Tibial nerve (tissue), 4 donors: Measurements from ENCODE around the gene PANX1. TPM values are rescaled to one million over a fixed set of nuclear protein-coding genes. Genes with fewer than 3 reads are reported as not detected.

Source experiments
- DNase-seq, 2 donors: peaks; one replicate each; pipeline ENCODE4 v3.0.0-alpha.2; 2019; ENCODE audit warnings: low spot score in 2 of 2
- H3K27ac ChIP-seq, 4 donors: fragments of 200-600 bp; sonication (generic) in 3 of 4; one replicate each; pipeline ENCODE4 v1.5.1; 2017 to 2019; ENCODE audit warnings: mild to moderate bottlenecking in 1 of 4
- H3K27me3 ChIP-seq, 2 donors: fragments of 200-600 bp; sonication (generic) in 1 of 2; one replicate each; pipeline versions ENCODE4 v1.5.1 to v1.6.0; 2017 to 2019
- H3K36me3 ChIP-seq, 3 donors: fragments of 200-600 bp; sonication (generic); one replicate each; pipeline ENCODE4 v1.5.1; 2018 to 2019
- H3K4me1 ChIP-seq, 4 donors: fragments of 200-600 bp; sonication (generic) in 3 of 4; one replicate each; pipeline ENCODE4 v1.5.1; 2017 to 2019
- H3K4me3 ChIP-seq, 4 donors: fragments of 200-600 bp; sonication (generic) in 3 of 4; one replicate each; pipeline ENCODE4 v1.5.1; 2017 to 2019; ENCODE audit warnings: mild to moderate bottlenecking in 1 of 4, moderate library complexity in 1 of 4
- H3K9me3 ChIP-seq, 4 donors: fragments of 200-600 bp; sonication (generic) in 3 of 4; one replicate each; pipeline ENCODE4 v1.5.1; 2017 to 2019
- CTCF ChIP-seq, 5 experiments: fragments of 200-600 bp in 3 of 5; fragments of 450-650 bp in 2 of 5; sonication (generic) in 3 of 5; IDR thresholded peaks; one replicate each; pipeline ENCODE4 v1.5.1; 2016 to 2019; ENCODE audit warnings: antibody characterized with exemption in 5 of 5, mild to moderate bottlenecking in 3 of 5, moderate library complexity in 2 of 5
- EP300 ChIP-seq, 2 donors: sonication (generic); formaldehyde crosslinking; IDR thresholded peaks; one replicate each; pipeline ENCODE4 v1.6.1; 2017; ENCODE audit warnings: antibody characterized with exemption in 2 of 2, mild to moderate bottlenecking in 1 of 2
- POLR2A ChIP-seq, 2 donors: fragments of 450-650 bp; IDR thresholded peaks; one replicate each; pipeline ENCODE4 v1.6.1; 2017; ENCODE audit warnings: antibody characterized with exemption in 2 of 2, mild to moderate bottlenecking in 2 of 2, moderate library complexity in 2 of 2
- WGBS, 2 donors: methylation state at CpG; one replicate each; pipeline ENCODE4 v1.1.5; 2018; 5-methylcytosine and 5-hydroxymethylcytosine counted together
- total RNA-seq, 4 donors: library from RNA; depleted of rRNA; stranded (reverse); fragments of >200 nt; gene quantifications; one replicate each; pipeline ENCODE4 v1.1.0, GENCODE V29; 2016

PANX1 gene
- total RNA-seq: 10 to 100 TPM; 17.5 to 36.6 (median 19.5) TPM

- H3K36me3 ChIP-seq: no peaks in the 10 kb centered on the region
- peak within 1 kb of the TSS; percentile 67 to 96 (median 86) for H3K4me3 ChIP-seq
- 0 to 1% methylated on average over 35 to 50 of the region's 92 CpGs for WGBS, 2 donors
- TF ChIP-seq POLR2A (IDR thresholded peaks at IDR 0.05): peak; percentile 50 to 73
- peak in 1 of 2 donors; percentile 54 for TF ChIP-seq EP300 (IDR thresholded peaks at IDR 0.05)
- TF ChIP-seq CTCF (IDR thresholded peaks at IDR 0.05): peak in 1 of 5 experiments; percentile 21
- H3K27ac ChIP-seq: peak within 1 kb of the TSS; percentile 82 to 98 (median 95)
- H3K27me3 ChIP-seq: no peaks in the 10 kb centered on the region
- DNase-seq: peak; percentile 52 to 60
- H3K4me1 ChIP-seq: peaks cover 0 to 55% (median 22%) of the 10 kb centered on the region in 4 donors
- no peaks in the 10 kb centered on the region for H3K9me3 ChIP-seq
Measured at GRCh38 chr11:94128746-94129511, at the start of gene PANX1. TSS of gene PANX1 (plus strand) at chr11:94128841. CDS start at chr11:94129313, 472 bp downstream.

GRCh38 chr11:94084164-94084563 lies 44.5 kb upstream of the PANX1 start:
- Histone ChIP-seq H3K27me3 (no peaks in the 10 kb centered on the region), H3K36me3 (no peaks in the 10 kb centered on the region), H3K4me1 (no peaks in the 10 kb centered on the region), H3K4me3 (no peak overlapping the region), H3K9me3 (no peaks in the 10 kb centered on the region), H3K27ac (no peak overlapping the region)
- WGBS, 2 donors: 94 to 96% methylated on average over 1 of the region's 1 CpG
- TF ChIP-seq POLR2A (IDR thresholded peaks at IDR 0.05) (no peak), EP300 (IDR thresholded peaks at IDR 0.05) (no peak), CTCF (IDR thresholded peaks at IDR 0.05) (no peak)
- no peak for DNase-seq

- TF ChIP-seq POLR2A (IDR thresholded peaks at IDR 0.05): no peak
- no peak for TF ChIP-seq EP300 (IDR thresholded peaks at IDR 0.05)
- no peak for TF ChIP-seq CTCF (IDR thresholded peaks at IDR 0.05)
- Histone ChIP-seq H3K27ac (no peak overlapping the region), H3K4me3 (no peak overlapping the region), H3K36me3 (no peaks in the 10 kb centered on the region), H3K27me3 (no peaks in the 10 kb centered on the region), H3K4me1 (no peaks in the 10 kb centered on the region), H3K9me3 (no peaks in the 10 kb centered on the region)
- 87 to 88% methylated on average over 21 of the region's 21 CpGs for WGBS, 2 donors
- no peak for DNase-seq
Measured at GRCh38 chr11:94088906-94089305, 39.7 kb upstream of the PANX1 start.

- no peak overlapping the region for H3K4me3 ChIP-seq
- no peaks in the 10 kb centered on the region for H3K4me1 ChIP-seq
- H3K27ac ChIP-seq: no peak overlapping the region
- no peaks in the 10 kb centered on the region for H3K27me3 ChIP-seq
- H3K9me3 ChIP-seq: no peaks in the 10 kb centered on the region
- 88 to 92% methylated on average over 6 of the region's 6 CpGs for WGBS, 2 donors
- H3K36me3 ChIP-seq: no peaks in the 10 kb centered on the region
- DNase-seq: no peak
- no peak for TF ChIP-seq CTCF (IDR thresholded peaks at IDR 0.05)
- no peak for TF ChIP-seq POLR2A (IDR thresholded peaks at IDR 0.05)
- TF ChIP-seq EP300 (IDR thresholded peaks at IDR 0.05): no peak
Measured at GRCh38 chr11:94089341-94089740, 39.3 kb upstream of the PANX1 start.

GRCh38 chr11:94090401-94090800 lies 38.2 kb upstream of the PANX1 start:
- no peak for DNase-seq
- Histone ChIP-seq H3K9me3 (no peaks in the 10 kb centered on the region), H3K27me3 (no peaks in the 10 kb centered on the region), H3K36me3 (no peaks in the 10 kb centered on the region), H3K27ac (no peak overlapping the region), H3K4me1 (no peaks in the 10 kb centered on the region), H3K4me3 (no peak overlapping the region)
- TF ChIP-seq EP300 (IDR thresholded peaks at IDR 0.05) (no peak), POLR2A (IDR thresholded peaks at IDR 0.05) (no peak), CTCF (IDR thresholded peaks at IDR 0.05) (no peak)
- WGBS, 2 donors: 84 to 92% methylated on average over 1 of the region's 1 CpG
